Mucosa of descending colon (tissue), 3 donors: ENCODE measurements around the gene PSMD14. TPM values are rescaled to one million over a fixed set of nuclear protein-coding genes. Genes with fewer than 3 reads are reported as not detected.

Experiments
- ATAC-seq: fragments of 200-7000 bp; cut with Tn5 transposase; one replicate; pipeline ENCODE4 v1.9.1; 2020; ENCODE audit warnings: mild to moderate bottlenecking, moderate library complexity
- DNase-seq, 3 donors: peaks; one replicate each; pipeline ENCODE4 v3.0.0-alpha.2; 2020
- H3K36me3 ChIP-seq: fragments of 200-600 bp; one replicate; pipeline ENCODE4 v1.8.0; 2021; ENCODE audit warnings: low read depth, mild to moderate bottlenecking
- H3K4me1 ChIP-seq: fragments of 200-600 bp; one replicate; pipeline ENCODE4 v1.8.0; 2021; ENCODE audit warnings: low read depth, mild to moderate bottlenecking
- H3K4me3 ChIP-seq: fragments of 200-600 bp; one replicate; pipeline ENCODE4 v1.8.0; 2021; ENCODE audit warnings: mild to moderate bottlenecking
- H3K9me3 ChIP-seq: fragments of 200-600 bp; one replicate; pipeline ENCODE4 v1.8.0; 2021; ENCODE audit warnings: mild to moderate bottlenecking
- CTCF ChIP-seq: fragments of 200-600 bp; IDR thresholded peaks from one replicate; pipeline ENCODE4 v1.8.0; 2022; ENCODE audit warnings: antibody characterized with exemption, mild to moderate bottlenecking
- intact Hi-C, 2 donors: fragments of 100-400 bp; cut with DNase I in 1 of 2; cut with micrococcal nuclease in 1 of 2; formaldehyde crosslinking; loops; one replicate each; pipeline versions ENCODE4 v1.11.0 to v1.11.1; 2022; cut with DNase I, micrococcal nuclease
- total RNA-seq, 3 donors: library from RNA; stranded (reverse); fragmentation: NEBNext Ultra II Directional in 2 of 3; extraction: Animal tissue kit (Norgen Biotek cat#: 25700) in 2 of 3; gene quantifications; one replicate each; pipeline versions ENCODE4 v1.2.1 to v1.2.4, GENCODE V29; 2021 to 2023
- donor health status: DM: no; HTN: no; CAD: no; lungs with moderate emphysema.
- donor health status: DM: no; HTN: no; CAD: no.
- donor health status: DM: no; HTN: yes; CAD: no.

Gene PSMD14
- total RNA-seq, 3 donors from 2014 or later, result 25.0 to 37.8 (median 30.0) TPM

- H3K4me3 ChIP-seq, result no peak overlapping the region
- no peak for ATAC-seq
- intact Hi-C loops, result no loop called here
- TF ChIP-seq CTCF, result no peak
- H3K9me3 ChIP-seq, result no peaks in the 10 kb centered on the region
- DNase-seq, result no peak
- H3K4me1 ChIP-seq, result peaks cover 35% of the 10 kb centered on the region
- H3K36me3 ChIP-seq, result no peaks in the 10 kb centered on the region
Measured at GRCh38 chr2:161421686-161422085, 113.5 kb downstream of the PSMD14 start.

GRCh38 chr2:161422816-161423403 is 114.7 kb downstream of the PSMD14 start:
- ATAC-seq, result no peak
- TF ChIP-seq CTCF, result no peak
- intact Hi-C loops, result no loop called here

GRCh38 chr2:161423421-161424393 is 115.5 kb downstream of the PSMD14 start:
- H3K9me3 ChIP-seq, result no peaks in the 10 kb centered on the region
- H3K4me3 ChIP-seq, result no peak overlapping the region
- ATAC-seq, result peak; percentile 77
- no peak for TF ChIP-seq CTCF
- no peaks in the 10 kb centered on the region for H3K36me3 ChIP-seq
- intact Hi-C loops, result no loop called here
- peaks cover 27% of the 10 kb centered on the region for H3K4me1 ChIP-seq
- DNase-seq, result peak in 1 of 3 donors; percentile 52

More at GRCh38 chr2:161422816-161423403, 114.7 kb downstream of the PSMD14 start:
- H3K36me3 ChIP-seq, result no peaks in the 10 kb centered on the region
- H3K4me1 ChIP-seq, result peaks cover 32% of the 10 kb centered on the region
- H3K4me3 ChIP-seq, result no peak overlapping the region
- no peaks in the 10 kb centered on the region for H3K9me3 ChIP-seq
- DNase-seq, result no peak

GRCh38 chr2:161424394-161424769 is 116.2 kb downstream of the PSMD14 start:
- TF ChIP-seq CTCF, result no peak
- H3K36me3 ChIP-seq, result no peaks in the 10 kb centered on the region
- H3K4me1 ChIP-seq, result peaks cover 23% of the 10 kb centered on the region
- H3K9me3 ChIP-seq, result no peaks in the 10 kb centered on the region
- DNase-seq, result peak in 1 of 3 donors; percentile 20
- intact Hi-C loops, result no loop called here
- H3K4me3 ChIP-seq, result no peak overlapping the region
- ATAC-seq, result no peak

GRCh38 chr2:161424891-161425727 is 116.9 kb downstream of the PSMD14 start:
- no peaks in the 10 kb centered on the region for H3K9me3 ChIP-seq

More at GRCh38 chr2:161424891-161425727, 116.9 kb downstream of the PSMD14 start:
- Histone ChIP-seq H3K4me1 (peaks cover 23% of the 10 kb centered on the region), H3K4me3 (no peak overlapping the region), H3K36me3 (no peaks in the 10 kb centered on the region)
- DNase-seq, result no peak
- TF ChIP-seq CTCF, result no peak
- no peak for ATAC-seq
- intact Hi-C loops, result no loop called here
